GM12875 (cell line): ENCODE data around the gene SORT1.

ENCODE experiments used
- H3K4me3 ChIP-seq: one replicate; pipeline ENCODE4 v1.5.1; 2011; ENCODE audit warnings: low read depth, low read length, control low read depth
- CTCF ChIP-seq: IDR thresholded peaks from 2 replicates; pipeline ENCODE4 v1.5.1; 2011; ENCODE audit warnings: low read depth, mild to moderate bottlenecking, control low read depth, inconsistent platforms, low read length, moderate library complexity, borderline replicate concordance; ENCODE audit not compliant: insufficient read depth

The SORT1 gene

GRCh38 chr1:109404838-109405237 is 7.1 kb upstream of the SORT1 start:
- no peak for TF ChIP-seq CTCF
- no peak overlapping the region for H3K4me3 ChIP-seq

DNA sequence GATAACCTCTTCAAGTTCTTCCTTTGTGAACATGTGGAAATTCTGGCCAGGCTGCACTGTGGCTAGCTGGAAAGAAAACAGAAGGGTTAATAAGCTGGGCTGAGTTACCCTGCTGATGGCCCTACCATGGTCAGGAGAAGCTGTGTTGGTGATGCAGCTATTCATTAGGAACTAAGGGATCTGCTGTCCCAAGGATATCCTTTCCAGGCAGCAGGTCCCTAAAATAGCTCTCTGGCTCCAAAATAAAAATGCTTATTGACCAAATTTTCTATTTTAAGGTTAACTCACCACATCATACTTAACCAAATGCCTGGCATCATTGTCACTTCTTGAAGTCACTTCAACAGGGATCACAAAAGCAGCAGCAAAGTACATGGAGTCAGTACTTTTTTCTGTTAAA is 4.3 kb upstream of the SORT1 start:
- TF ChIP-seq CTCF = no peak
- no peak overlapping the region for H3K4me3 ChIP-seq

DNA sequence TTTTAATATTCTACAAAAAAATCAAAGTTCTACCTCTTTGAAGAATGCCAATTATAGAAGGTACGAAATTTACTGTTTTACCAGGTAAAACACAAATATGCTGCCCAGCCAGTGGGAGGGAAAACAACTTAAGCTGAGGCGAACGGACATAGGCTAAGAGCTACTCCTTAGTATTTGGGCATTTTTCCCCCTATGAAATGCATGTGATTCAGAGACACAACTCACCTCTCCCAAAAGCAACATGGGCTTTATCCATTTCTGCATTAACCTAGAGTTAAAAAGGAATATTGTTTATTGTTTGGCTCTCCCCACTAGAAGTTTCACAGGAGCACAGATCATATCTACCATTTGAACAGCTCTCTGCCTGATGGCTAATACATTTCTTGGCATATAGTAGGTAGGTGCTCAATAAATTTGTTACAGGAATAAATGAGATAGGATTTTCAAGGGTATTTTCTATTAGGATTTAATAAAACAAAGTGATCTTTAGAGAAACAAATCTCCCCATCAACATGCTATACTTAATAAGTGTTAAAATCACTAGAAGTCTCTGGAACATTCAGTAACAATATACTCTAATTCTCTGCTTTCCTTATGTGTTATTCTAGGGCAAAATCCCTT is 2.4 kb upstream of the SORT1 start:
- no peak for TF ChIP-seq CTCF
- H3K4me3 ChIP-seq = no peak overlapping the region

GRCh38 chr1:109399326-109399957 is 1.7 kb upstream of the SORT1 start:
- H3K4me3 ChIP-seq = no peak overlapping the region
- TF ChIP-seq CTCF = 0 out of 2 replicates have a peak, but pooled peaks have one; percentile 12

- no peak for TF ChIP-seq CTCF
- no peak overlapping the region for H3K4me3 ChIP-seq
These were observed 866 bp upstream of the SORT1 start for GRCh38 chr1:109398343-109399225.

DNA sequence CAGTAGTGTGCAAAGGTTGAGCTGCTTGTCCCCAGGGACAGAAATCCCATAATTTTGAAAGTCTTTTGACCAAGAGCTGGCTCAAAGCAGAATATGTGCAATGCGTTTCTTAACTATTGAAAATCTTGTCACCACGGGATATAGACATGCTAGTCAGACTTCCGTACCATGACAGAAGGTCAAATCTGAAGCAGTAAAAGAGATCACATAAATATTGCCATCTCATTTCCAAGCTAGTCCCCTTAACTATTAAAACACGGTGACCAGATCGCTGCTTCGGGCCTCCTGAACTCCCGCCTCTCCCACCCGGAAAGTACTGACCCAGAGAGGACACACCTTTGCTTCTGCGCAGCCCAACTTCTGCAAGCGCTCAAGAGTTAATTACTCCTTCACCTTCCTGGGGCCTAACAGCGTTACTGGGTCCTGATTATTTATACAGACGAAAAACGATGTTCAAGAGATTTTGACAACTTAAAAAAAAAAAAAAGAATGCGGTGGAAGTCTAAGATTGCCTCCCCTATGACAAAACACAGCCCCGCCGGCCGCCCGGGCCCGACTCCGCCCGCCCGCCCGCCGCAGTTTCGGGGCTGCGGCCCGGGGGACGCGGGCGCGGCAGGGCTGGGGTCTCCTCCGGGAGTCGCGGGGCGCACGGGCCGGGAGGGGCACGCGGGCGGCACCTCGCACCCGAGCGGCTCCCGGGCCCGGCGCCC is 692 bp downstream of the SORT1 start:
- H3K4me3 ChIP-seq = no peak overlapping the region
- no peak for TF ChIP-seq CTCF
